8988T (cell line): ENCODE data around the gene RAB1B.

ENCODE experiments used
- DNase-seq: peaks from one replicate; pipeline ENCODE4 v3.0.0; 2011

Gene RAB1B

GRCh38 chr11:66285250-66285947, 17.0 kb downstream of the RAB1B start:
- DNase-seq = no peak

DNA sequence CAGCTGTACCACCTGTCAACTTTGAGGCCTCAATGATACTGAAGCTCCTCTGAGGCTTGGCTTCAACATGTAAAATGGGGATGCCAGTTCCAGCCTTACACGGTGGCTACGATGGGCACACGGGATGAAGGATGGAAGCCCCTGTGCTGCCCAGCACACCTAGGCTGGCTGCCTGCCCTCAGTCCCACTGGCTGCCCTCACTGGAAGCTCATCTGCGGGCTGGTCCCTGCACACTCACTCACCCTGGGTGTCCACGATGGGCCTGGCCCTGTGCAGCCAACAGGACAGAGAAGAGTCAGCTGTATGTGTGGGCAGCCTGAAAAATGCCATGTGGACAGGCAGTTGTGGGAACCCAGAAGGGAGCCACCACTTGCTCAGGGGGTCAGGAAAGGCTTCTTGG, 18.3 kb downstream of the RAB1B start:
- DNase-seq = no peak

DNA sequence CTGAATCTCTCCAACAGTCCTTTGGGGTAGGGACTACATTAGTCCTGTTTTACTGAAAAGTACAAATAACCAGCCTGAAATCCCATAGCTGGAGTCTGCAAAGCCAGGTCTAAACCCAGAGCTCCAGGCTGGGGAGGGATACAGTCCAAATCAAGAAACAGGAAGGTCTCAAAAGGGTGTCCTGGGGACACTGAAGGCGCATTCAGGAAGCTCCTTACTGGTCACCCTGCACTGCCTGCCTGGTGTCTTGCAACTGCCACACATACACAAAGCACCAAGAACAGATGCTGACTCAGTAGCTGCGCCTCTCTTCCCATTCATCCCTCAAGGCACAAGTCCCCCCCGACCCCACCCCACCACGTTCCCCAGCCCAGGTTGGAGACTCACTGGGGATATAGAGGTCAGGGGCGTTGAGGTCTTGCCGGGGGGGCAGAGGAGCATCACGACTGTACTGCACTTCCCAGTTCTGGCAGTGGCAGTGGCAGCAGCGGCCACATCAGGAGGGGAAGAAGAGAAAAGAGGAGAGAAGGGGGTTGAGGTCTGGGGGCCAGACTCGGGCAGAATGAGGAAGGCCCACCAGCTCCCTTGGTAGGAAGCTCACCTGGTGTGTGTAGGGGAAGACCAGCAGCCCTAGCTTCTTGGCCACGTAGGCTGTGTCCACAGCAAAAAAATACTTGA, 18.9 kb downstream of the RAB1B start:
- DNase-seq = no peak

DNA sequence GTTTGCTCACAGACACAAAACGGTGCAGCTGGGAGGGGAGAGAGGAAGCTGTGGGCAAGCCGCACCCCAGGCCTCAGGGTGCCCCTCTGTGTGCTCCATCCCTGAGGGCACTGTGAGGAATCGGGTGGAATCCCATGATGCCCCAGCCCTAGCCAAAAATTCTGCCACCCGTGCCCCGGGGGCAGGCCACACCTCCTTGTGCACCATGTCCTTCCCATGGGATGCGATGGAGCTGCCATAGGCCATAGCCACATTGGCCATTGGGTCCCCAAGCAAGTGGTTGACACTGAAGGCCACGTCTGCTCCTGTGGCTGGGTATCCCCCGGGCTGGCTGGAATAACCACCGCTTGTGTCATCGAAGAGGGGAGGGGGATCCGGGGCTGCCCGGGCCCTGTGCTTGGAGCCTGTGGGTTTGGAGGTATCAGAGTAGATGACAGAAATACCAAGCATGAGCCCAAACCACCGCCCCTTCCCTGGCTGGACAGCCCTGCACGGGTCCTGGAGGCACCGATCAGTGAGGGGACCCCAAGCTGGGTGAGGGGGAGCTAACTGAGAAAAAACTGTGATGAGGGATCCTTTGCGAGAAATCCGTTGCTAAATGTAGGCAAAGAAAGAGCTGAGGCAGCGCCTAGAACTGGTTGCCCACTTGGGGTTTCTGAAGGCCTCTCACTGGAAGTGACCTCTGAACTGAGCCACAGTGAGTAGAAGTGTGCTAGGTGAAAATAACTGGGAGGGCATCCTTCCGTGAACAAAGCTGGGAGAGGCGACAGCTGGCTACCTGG, 19.6 kb downstream of the RAB1B start:
- DNase-seq = no peak

GRCh38 chr11:66288671-66289547, 20.5 kb downstream of the RAB1B start, which contains the start of gene YIF1A:
Gene YIF1A, minus strand, starts transcription at chr11:66289143. Its CDS starts 158 bp downstream, at chr11:66288985.
- peak; percentile 100 for DNase-seq

DNA sequence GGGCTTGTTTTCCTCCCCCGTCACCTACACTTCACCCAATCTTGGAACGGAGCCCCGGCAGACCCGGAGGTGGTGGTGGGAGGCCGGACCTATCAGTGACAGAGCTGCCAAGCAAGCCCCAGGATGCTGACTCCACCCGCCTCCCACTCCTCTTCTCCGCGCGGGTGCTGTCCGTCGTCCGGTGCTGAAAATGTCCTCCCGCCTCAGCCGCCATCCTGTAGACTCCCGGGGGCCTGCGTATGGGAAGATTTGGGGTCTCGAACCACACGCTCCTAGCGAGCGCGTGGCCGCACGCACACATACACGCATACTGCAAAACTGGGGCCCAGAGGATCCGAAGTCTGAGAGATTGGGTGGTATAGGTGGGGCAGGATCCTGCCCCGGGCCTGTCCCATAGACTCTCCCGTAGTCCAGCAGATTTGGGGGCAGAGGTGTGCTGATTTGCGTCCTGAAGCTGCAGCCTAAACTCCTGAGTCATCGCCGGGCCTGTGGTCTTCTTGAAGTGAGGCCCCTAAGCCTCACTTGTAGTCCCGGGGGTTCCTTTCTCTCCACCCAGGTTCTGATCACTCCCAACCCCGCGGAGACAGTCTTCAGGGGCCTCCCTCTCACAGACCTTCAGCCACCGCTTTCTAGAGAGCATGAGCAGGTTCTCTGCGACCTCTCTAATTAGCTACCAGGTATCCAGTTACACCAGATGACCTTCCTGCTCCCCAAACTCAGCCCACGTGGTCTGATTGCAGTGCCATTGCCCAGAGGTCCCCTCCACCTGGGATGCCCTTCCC, 21.3 kb downstream of the RAB1B start:
- no peak for DNase-seq

- DNase-seq = no peak
Observed at GRCh38 chr11:66290330-66290621, 21.8 kb downstream of the RAB1B start.

DNA sequence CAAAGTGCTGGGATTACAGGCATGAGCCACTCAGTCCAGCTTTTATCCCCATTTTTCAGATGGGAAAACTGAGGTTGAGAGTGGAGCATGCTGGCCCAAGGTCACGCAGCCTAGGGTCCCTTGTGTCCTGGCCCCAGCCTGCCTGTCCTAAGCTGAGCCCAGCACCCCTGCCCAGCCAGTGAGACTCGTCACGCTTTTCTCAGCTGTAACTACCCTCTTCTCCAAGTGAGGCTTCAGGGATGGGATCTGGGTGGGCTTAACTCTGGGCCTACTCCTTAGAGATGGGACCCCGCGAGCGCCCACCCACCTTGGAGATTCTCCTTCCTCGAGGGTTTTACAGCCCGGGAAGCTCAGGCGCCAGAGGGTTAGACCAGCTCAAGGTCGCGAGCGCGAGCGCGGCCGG, 22.9 kb downstream of the RAB1B start:
- no peak for DNase-seq

- peak; percentile 82 for DNase-seq
Observed at GRCh38 chr11:66291706-66292542, 23.5 kb downstream of the RAB1B start, which contains the start of gene TMEM151A. Gene TMEM151A, plus strand, starts transcription at chr11:66291894. Its CDS starts 120 bp downstream, at chr11:66292014.

DNA sequence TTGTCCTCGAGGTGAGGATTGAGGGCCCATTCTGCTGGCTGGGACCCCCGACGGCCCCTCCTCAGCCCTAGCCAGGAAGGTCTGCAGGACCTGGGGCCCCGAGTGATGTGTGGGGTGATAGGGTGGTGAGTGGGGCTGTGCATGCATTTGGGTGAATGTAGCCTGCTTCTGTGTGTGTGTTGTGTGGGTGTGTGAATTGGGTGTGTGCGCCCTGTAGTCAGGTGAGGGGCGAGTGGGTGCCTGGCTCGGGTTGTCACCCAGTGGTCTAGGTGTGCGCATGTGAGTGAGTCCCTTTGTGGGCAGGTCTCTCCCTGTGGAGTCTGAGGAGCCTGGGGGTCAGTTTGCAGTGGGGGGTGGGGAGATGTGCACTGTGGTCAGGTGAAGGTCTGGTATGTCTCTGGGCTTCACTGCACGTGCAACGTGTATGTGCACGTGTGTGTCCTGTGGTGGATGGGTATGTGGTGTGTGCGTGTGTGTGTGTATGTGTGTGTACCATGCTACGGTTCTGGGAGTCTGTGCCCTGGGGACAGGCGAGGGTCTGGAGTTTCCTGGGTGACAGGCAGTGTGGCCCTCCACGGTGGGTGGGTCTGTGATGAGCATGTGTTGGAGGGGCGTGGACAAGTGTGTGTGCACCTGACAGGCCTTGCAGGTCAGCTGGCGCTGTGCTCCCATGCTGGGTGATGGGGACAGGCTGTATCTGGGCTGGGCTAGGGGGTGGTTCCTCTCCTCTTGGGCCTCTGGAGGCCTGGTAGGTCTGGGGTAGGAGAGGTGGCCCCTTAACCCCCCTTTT, 24.3 kb downstream of the RAB1B start:
- no peak for DNase-seq

GRCh38 chr11:66293352-66293751, 24.9 kb downstream of the RAB1B start:
- DNase-seq = no peak

GRCh38 chr11:66293777-66294625, 25.6 kb downstream of the RAB1B start:
- no peak for DNase-seq

DNA sequence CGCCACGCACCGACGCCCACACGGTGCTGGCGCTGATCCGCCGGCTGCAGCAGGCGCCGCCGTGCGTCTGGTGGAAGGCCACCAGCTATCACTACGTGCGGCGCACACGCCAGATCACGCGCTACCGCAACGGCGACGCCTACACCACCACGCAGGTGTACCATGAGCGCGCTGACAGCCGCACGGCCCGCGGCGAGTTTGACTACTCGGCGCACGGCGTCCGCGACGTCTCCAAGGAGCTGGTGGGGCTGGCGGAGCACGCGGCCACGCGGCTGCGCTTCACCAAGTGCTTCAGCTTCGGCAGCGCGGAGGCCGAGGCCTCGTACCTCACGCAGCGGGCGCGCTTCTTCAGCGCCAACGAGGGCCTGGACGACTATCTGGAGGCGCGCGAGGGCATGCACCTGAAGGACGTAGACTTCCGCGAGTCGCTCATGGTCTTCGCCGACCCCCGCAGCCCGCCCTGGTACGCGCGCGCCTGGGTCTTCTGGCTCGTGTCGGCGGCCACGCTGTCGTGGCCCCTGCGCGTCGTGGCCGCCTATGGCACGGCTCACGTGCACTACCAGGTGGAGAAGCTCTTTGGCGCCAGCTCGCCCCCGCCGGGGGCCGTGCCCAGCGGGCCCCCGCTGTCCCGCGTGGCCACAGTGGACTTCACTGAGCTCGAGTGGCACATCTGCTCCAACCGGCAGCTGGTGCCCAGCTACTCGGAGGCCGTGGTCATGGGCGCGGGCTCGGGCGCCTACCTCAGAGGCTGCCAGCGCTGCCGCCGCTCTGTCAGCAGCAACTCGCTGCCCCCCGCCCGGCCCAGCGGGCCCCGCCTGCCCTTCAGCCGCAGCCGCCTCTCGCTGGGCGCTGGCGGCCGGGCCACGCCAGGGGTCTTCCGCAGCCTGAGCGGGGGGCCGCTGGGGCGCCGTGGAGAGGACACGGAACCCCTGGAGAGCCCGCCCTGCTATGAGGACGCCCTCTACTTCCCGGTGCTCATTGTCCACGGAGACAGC, 26.5 kb downstream of the RAB1B start:
- no peak for DNase-seq

DNA sequence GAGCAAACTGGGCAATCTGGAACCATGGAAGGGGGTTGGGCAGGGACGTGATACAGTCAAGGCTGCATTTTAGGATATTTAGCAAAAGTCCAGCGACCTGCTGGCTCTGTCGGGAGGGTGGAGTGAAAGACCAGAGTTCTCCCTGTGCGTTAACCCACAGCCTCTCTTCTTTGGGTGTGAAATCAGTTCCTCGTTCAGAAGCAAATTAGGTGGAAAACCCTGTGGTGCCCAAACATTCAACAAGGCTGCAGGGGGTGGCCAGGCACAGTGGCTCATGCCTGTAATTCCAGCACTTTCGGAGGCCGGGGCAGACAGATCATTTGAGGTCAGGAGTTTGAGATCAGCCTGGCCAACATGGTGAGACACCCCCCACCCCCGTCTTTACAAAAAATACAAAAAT, 29.2 kb downstream of the RAB1B start:
- no peak for DNase-seq

GRCh38 chr11:66299186-66299585, 30.7 kb downstream of the RAB1B start:
- DNase-seq = no peak

- DNase-seq = no peak
Observed at GRCh38 chr11:66302656-66303055, 34.2 kb downstream of the RAB1B start.

GRCh38 chr11:66309475-66309874, 41.0 kb downstream of the RAB1B start:
- DNase-seq = no peak

DNA sequence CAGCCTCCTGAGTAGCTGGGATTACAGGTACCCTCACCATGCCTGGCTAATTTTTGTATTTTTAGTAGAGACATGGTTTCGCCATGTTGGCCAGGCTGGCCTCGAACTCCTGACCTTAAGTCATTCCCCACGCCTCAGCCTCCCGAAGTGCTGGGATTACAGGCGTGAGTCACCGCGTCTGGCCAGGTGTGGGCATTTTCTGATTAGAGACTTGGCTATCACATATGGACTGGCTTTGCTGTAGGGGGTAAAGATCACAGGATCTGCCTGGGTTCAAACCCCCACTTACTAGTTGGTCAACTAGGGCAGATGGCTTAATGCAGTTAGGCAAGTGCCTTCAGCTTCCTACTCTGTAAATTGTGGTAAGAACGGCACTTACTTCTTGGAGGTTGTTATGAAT, 41.9 kb downstream of the RAB1B start:
- DNase-seq = no peak
